Inferior parietal cortex (tissue), 1 donor: ENCODE results near the gene KRTAP5-7.
"Not testable (repeated sequence)": the region's sequence is repeated elsewhere in the genome, so short reads cannot be mapped to it uniquely, and the experiment has no call there.

ENCODE experiments used
- DNase-seq: peaks from one replicate; pipeline ENCODE4 v3.0.0-alpha.2; 2016; ENCODE audit errors: extremely low spot score

The KRTAP5-7 gene, protein sequence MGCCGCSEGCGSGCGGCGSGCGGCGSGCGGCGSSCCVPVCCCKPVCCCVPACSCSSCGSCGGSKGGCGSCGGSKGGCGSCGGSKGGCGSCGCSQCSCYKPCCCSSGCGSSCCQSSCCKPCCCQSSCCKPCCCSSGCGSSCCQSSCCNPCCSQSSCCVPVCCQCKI

DNA sequence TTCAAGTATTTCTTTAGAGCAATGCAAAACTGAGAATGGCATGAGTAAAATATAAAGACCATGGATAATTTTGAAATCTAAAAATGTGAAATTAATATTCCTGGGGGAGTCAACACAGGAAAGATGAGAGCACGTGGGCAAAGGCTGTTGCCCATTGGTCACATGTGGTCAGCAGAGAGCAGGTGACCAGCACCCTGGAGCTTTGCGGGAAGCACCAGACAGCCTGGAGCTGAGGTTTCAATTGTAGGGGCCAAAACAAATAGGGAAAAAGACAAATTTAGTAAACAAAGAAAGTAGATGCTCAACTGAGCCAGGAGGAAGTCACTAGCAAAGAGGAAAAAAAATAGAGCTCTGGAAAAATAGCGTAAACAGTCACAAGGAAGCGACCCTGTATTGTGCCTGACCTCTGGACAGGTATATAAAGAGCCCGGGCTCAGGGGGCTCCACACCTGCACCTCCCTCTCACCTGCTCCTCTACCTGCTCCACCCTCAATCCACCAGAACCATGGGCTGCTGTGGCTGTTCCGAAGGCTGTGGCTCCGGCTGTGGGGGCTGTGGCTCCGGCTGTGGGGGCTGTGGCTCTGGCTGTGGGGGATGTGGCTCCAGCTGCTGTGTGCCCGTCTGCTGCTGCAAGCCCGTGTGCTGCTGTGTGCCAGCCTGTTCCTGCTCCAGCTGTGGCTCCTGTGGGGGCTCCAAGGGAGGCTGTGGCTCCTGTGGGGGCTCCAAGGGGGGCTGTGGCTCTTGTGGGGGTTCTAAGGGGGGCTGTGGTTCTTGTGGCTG, at the start of gene KRTAP5-7:
KRTAP5-7 (plus strand) TSS at position 472 of the 780 bp plus-strand sequence; CDS start at position 506, 34 bp downstream.
- DNase-seq: not testable (repeated sequence)

DNA sequence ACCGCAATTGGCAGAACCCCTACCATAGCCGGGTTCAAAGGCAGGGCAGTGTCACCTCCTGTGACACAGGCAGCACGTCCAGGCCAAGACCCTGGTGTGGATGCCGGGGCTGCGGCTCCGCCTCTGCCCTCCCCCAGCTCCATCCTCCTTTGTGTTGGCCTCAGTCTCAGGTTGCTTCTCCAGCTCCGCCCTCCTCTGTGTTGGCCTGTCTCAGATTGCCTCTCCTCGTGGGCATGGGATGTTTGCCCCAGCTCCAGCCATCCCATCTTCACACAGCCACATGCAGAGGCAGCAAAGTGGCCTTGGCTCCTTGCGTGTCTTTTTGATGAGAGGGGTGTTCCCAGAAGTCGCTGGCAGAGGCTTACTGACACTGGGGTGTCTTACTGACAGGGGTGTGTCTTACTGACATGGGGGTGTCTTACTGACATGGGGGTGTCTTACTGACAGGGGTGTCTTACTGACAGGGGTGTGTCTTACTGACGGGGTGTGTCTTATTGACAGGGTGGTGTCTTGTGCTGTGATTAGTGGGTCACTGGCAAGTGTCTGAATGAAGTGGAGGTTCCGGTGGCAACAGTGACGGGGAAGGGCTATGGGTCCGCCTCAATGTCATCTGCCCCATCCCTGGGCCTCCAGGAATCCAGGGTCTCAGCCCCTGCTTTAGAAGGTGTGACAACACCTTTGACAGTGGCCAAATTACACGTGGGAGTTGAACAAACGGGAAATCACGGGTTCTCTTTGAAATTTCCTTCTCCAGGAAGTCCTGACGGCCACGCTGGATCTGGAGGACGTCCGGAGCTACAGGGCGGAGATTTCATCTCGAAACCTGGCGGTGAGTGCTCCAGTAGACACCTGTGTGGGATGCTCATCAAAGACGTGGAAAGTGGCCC, 49.2 kb upstream of the KRTAP5-7 start:
- no peak for DNase-seq

GRCh38 chr11:71478528-71478840, 48.6 kb upstream of the KRTAP5-7 start:
- no peak for DNase-seq

DNA sequence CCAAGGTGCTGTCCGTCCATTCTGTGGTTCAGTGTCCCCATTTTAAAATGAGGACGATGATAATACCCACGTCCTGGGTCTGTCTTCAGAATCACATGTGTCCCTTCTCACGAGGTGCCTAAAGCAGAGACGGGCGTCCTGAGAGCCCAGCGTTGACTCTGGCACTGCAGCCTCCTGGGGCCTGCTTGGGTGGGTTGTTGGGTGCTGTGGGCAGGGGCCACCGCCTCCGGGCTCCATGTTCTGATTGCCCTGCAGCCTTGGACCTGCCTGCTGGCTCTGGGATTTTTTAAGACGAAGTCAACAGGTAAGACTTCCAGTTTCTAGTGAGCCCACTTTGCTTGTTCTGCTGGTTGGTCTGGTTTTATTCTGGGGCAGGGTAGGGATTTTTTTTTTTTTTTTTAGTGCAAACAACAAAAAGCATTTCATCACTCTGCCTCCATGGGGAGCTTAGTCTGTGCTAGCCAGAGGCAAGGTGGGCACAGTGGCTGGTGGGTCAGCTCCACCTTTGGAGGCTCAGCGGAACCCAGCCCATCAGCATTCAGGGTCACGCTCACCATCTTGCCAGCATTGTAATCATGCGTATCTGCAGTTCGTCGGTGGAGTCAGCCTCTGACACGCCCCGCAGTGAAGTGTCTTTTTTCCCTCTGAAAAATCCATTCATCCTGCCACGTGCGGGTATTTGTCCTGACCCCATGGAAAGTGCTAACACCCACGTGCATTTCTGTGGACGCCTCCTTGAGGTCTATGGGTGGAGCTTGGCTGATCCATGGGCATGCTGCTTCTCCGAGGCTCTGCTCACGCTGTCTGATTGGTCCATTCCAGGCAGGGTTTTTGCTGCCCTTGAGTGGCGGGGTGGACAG, 45.7 kb upstream of the KRTAP5-7 start:
- no peak for DNase-seq

DNA sequence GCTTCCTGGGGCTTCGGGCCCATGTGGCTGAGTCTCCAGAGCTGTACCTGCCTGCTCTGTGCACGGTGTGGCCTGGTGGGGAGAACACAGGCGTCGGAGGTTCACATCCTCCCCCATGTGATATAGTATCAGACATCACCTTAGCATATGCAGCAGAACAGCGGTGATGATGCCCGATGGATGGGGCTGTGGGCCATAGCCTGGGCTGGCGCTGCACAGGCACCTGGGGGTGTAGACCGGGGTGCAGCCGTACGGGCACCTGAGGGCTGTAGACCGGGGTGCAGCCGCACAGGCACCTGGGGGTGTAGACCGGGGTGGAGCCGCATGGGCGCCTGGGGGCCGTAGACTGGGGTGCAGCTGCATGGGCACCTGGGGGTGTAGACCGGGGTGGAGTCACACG, 44.9 kb upstream of the KRTAP5-7 start:
- DNase-seq: no peak

GRCh38 chr11:71482746-71483364, 44.2 kb upstream of the KRTAP5-7 start:
- no peak for DNase-seq

DNA sequence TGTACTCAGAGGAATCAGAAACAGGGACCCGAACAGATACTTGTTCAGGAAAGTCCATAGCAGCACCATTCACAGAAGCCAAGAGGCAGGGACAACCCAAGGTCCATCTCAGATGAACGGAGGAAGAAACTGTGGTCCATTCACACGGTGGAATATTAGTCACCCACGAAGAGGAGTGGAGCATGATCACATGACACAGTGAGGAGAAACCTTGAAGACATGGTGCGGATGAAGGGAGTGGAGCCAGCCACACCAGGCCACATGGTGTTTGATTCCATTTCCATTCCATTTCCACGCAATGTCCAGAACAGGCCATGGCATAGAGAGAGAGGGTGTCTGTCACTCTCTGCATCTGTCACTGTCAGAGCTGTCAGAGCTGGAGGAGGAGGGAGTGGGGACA, 43.4 kb upstream of the KRTAP5-7 start:
- no peak for DNase-seq

- no peak for DNase-seq
Measured at GRCh38 chr11:71484248-71485062, 42.6 kb upstream of the KRTAP5-7 start.

DNA sequence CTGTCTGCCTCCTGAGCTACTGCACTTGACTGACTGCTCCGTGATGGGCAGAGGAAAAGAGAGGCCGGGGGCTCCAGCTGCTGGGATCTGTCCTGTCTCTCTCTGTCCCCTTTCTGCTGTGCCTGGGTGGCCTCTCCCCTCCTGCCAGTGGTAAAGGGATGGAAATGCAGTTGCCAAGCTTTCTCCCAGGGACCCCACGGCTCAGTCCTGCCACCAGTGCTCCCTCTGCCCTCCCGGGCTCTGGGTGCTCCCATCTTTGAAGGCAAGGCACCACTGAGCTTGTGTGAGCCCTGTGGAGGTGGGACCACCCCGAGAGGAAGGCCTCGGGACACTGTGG, 42.0 kb upstream of the KRTAP5-7 start:
- no peak for DNase-seq

DNA sequence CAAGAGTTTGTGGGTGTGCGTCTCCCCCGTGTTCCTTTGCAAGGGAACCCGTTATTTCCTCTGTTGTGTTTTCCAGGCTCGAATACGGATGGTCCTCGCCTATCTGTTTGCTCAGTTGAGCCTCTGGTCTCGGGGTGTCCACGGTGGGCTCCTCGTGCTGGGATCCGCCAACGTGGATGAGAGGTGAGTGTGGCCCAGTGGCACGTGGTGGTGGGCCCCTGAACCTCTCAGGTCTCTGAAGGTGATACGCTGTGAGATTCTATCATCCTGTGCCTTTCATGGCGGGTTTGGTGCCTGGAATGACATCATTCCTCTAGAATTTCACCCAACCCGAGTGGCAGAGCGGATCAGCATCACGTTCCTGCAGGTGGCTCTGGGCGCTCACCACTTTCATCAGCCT, 41.6 kb upstream of the KRTAP5-7 start:
- no peak for DNase-seq

DNA sequence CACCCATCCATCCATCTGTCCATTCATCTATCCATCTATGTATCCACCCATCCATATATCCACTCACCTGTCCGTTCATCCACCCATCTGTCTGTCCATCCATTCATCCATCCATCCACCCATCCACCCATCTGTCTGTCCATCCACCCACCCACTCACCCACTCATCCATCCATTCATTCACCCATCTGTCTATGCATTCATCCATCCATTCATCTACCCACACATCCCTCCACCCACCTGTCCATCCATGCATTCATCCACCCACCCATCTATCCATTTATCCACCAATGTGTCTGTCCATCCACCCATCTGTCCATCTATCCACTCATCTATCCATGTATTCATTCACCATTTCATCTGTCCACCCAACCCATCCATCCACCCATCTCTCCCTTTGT, 40.7 kb upstream of the KRTAP5-7 start:
- DNase-seq: no peak

DNA sequence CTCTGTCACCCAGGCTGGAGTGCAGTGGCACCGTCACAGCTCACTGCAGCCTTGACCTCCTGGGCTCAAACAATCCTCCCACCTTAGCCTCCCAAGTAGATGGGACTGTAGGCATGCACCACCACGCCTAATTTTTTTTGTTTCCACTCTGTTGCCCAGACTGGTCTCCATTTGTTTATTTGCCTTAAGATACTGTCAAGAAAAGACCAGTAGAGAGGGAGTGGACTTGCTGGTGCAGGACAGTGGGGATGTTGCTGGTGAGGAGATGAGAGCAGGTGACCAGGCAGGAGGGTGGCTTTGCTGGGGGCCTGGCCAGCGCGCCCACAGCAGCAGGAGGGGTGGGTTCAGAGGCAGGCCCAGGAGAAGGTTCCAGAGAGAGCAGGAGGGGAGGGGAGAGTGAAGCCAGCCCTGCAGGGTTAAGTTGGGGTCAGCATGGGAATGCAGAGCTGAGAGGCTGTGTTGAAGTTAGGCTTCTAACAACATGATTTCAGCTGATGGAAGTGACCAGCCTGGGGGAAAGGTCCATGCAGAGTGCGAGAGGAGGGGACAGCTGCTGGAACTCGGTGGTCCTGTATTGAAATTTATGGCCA, 38.3 kb upstream of the KRTAP5-7 start:
- no peak for DNase-seq

GRCh38 chr11:71489311-71490043, 37.6 kb upstream of the KRTAP5-7 start:
- DNase-seq: no peak

- DNase-seq: no peak
Measured at GRCh38 chr11:71490044-71490730, 36.9 kb upstream of the KRTAP5-7 start.

DNA sequence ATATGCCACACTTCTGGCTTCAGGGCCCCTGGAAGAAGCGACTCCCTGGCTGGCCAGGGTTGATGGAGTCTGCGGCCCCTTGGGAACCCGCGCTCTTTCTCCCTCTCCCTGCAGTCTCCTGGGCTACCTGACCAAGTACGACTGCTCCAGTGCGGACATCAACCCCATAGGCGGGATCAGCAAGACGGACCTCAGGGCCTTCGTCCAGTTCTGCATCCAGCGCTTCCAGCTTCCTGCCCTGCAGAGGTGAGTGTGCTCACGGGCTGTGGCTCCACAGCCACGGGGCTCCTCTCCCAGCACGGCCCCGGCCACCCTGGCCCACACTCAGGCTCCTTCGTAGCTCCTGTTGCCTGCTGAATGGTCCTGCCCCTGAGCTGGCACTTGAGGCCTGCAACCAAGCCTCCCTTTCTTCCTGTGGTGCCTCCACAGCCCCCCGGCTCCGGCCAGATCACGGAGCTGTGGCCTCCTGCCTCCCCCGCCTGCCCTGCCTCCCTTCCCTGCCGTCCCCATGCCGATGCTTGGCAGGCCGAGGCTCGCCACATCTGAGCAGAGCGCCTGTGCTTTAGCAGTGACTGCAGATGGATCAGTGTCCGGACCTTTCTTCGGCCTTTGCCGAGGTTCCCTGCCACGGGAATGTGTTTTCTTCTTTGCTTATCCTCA, 36.2 kb upstream of the KRTAP5-7 start:
- DNase-seq: no peak

DNA sequence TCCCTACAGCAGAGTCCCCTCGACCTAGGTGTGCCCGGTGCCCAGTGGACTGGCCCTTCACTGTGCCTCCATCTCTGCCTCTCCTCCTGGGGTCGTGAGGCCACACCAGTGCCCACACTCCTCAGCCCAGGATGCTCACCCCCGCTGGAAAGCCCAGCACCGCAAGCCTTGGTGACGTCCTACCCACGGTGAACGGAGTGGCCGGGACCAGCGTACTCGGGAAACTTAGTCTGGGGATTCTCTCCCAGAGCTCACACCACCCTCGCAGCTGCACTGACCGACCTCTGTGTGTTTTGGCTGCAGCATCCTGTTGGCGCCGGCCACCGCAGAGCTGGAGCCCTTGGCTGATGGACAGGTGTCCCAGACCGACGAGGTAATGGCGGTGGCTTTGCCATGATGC, 35.5 kb upstream of the KRTAP5-7 start:
- no peak for DNase-seq

- DNase-seq: no peak
Measured at GRCh38 chr11:71491940-71492339, 35.1 kb upstream of the KRTAP5-7 start.
